GM18870 (cell line): ENCODE results near the gene EPN2.
"Not testable (repeated sequence)": the region's sequence is repeated elsewhere in the genome, so short reads cannot be mapped to it uniquely, and the experiment has no call there.

Experiments used
- ATAC-seq: cut with Tn5 transposase; IDR thresholded peaks from one replicate; pipeline ENCODE4 v1.9.1; 2021; ENCODE audit warnings: moderate library complexity; ENCODE audit not compliant: unreplicated experiment

EPN2 gene

DNA sequence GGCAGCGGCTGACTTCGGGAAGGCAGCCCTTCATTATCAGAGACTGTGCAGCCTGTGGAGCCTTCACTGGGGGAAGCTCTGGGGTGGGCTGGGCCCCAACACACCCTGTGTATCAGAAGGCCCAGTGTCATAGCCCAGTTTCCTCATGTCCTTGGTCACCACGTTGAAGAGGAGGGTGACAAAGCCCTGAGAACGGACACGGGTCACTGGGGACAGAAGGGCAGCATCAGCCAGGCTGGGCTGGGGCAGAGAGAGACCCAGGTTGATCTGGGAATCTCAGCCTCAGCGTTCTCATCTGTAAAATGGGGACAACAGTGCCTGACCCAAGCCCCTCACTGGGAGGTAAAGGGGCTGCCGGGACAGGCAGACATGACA is 106.1 kb downstream of the EPN2 start:
- ATAC-seq: no peak

DNA sequence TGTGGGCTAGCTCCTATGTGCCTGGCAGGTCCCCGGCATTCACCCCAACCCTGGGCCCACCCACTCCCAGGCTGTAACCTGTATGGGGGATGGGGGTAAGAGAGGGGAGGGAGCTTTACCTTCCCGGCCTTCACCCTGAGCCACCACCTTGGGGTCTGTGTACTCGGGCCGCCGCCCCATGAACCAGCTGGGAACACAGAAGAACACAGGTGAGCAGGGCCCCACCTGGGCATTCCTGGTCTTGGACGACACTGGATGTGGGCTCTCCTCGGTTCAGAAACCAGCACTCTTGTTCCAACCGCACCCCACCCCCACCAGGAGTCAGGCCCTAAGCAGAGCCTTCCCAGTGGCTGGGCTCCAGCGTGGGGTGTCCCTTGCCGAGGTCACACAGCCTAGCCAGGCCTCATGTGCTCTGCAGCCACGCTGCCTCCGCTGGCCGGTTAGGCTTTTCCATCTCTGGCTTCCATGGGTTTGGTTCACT is 106.5 kb downstream of the EPN2 start:
- no peak for ATAC-seq

DNA sequence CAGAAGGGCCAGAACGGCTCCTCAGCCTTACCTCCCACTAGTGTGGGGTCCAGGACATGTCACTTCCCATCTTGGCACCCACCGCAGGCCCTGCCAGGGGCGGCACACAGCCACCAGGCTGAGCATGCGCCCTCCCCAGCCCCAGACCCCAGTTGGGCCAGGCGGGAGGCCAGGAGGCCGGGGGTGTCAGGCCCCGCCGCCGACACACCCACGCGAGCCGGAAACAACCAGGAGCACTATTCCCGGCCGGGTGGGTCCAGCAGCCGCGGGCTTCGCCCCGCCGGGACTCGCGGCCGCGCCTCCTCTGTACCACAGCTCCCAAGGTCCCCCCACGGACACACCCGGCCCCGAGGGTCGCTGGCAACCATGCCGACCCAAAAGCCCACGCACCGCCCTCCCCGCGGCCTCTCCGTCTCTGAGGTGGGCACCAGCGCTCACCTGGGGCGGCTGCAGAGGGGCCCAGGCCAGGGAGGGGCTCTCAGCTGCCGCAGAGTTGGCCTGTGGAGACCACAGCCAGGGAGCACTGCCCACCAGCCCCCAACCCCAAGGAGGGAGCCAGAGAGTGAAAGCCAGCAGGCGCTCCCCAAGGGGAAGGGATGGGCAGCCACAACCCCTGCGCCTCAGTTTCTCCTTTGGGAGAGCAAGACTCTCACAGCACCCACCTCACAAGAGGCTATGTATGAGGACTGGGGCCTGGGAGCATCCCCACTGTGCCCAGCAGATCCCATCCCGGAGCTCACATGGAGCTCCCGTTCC is 107.3 kb downstream of the EPN2 start:
- no peak for ATAC-seq

DNA sequence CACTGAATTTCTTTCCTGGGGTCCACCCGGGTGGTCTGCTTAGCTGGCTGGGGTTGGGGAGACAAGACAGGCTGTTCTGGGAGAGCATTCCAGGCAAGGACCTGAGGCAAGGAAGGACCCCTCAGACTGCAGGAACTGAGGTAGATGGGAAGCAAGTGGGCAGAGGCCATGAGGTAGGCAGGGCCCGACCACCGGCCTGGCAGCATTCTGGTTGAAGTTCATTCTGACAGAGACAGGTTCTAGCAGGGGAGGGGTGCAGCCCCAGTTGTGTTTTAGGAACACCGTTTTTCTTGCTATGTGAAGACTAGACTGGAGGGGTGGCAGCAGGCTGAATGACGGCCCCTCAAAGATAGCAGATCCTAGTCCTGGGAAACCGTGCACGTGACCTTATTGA is 107.9 kb downstream of the EPN2 start:
- no peak for ATAC-seq

DNA sequence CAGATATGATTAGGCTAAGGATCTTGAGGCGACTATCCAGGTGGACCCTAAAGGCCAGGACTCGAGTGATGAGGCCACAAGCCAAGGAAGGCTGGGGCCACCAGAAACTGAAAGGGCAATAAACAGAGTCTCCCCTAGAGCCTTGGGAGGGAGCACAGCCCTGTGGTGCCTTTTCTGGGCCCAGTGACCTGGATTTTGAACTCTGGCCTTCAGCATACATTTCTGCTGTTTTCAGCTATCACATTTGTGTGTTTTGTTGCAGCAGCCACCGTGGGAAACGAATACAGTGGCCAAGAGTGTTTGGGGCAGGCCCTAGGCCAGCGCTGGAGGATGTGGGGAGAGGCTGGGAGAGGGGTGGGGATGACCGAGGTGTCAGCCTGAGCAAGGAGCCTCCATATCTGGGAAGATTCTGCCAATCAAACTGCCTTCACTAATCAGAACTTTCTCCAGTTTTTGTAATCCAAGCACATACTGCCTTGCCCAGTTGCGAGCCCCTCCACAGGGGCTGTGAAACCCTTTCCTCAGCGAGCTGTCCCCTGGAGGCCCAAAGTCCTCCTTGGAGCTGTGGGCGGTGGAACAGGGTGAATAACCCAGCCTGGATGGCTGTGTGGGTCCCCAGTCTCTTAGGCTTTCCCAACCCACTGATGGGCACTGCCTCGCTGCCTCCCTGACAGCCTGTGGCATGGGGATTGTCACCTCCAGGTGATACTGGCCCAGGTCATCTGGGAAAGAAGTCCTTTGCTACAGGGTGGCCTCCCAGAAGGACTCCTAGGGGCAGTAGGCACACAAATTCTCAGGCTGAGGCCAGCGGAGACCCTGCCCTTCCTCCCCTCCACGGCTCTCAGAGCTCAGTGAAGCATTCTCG is 108.6 kb downstream of the EPN2 start:
- no peak for ATAC-seq

DNA sequence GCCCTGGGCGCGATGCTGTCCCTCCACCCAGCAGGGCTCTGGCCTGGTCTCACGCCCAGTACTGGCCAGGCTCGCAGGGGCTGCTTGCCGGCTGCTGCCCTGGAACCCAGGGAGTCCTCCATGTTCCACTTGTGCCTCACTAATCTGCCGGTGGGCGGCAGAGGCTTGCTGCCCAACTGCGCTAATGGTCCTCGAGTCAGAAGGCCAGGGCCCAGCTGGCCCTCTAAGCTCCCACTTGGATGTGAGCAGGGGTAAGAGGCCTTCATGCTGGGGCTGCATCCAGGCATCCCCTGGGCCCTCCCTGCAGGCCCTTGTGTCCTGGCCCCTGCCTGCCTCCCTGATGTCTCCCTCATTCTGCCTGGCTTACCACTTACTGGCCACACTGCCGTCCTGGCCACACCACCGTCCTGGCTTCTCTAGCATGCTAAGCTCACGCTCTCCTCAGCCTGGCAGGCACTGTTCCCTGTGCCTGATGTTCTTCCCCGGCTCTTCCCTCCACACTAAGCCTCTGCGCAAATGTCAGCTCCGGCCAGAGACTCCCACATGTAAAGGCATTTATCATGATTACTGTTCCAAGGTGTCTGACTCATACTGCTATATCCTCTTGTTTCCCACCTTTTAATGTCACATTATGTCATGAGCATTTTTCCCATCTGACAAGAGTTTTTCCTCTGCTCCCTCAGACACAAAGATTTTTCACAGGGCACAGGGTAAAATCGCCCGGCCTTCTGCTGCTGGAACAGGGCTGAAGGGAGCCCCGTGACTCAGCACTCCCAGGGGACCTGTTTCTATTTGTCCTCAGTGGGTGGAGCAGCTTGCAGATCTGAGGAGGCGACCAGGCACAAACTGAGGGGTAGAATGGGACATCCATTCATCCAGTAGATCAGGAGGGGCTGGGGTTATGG is 109.4 kb downstream of the EPN2 start:
- ATAC-seq: no peak

DNA sequence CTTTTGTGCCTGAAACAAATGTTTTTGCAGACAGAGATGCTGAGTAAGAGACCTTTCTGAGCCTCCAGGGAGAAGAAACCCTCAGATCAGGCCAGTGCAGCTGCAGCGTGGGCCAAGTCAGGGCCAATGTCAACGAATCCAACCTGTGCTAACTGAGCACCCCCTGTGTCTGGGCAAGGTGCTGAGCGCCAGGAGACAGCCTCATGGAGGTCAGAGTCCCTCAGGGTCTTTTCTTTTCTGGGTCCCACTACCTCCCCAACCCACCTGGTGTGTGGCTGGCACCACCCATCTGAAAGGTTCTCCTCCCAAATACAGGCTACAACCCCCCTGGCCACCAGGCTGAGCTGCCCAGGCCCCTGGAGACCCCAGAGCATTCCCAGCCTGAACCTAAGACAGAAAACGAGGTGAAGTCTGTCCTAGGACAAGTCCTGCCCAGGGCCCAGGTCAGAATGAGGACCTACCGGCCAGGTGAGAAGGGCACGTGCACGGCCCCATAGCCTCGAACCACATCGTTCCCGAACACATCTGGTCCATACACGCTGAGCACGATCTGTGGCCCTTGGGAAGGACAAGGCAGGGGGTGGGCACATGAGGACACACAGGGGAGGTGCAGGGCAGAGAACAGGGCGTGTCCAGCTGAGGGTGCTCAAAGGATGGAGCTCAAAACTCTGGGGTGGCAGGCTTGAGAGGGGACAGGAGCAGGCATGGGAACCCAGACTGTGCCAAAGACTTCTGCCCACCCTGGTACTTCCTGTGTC is 110.3 kb downstream of the EPN2 start:
- no peak for ATAC-seq

DNA sequence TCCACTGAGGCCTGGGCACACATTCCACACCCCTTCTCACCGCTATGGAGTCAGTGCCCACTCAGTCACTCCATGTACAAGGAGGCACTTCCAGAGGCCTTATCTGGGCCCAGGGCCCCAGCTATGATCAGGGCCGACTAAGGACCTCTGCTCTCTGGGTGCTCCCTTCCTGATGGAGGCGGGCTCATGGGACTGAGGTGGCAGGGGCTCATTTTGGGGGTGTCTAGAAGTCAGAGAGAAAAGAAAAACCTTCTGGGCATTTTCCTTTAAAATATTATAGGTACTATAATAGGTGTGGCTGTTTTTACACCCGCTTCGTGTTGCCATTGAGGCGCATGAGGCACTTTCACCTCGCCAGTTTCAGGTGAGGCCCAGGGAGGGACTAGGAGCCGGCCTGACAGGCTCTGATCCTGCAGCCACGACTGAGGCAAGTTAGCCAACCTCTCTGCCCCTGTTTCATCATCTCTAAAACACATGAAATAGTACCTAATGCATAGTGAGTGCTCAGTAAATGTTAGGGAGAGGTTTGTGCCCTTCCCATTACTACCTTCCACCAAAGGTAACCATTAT is 111.0 kb downstream of the EPN2 start:
- no peak for ATAC-seq

DNA sequence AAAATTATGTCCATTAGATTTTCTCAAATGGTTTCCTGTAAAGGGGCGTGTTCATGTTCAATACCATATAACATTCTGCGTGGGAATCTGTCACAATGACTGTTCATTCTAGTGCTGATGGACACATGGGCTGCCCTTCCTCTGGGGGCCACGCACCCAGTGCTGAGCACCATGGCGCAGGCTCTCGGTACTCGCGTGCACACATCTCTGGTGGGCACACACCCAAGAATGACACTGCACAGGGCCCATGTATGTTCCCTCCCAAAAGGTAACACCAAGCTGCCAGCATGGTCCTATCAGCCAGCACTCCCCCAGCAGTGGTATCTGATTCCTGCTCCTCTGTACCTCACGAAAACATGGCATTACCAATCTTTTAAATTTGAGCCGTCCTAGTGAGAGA is 111.6 kb downstream of the EPN2 start:
- no peak for ATAC-seq

DNA sequence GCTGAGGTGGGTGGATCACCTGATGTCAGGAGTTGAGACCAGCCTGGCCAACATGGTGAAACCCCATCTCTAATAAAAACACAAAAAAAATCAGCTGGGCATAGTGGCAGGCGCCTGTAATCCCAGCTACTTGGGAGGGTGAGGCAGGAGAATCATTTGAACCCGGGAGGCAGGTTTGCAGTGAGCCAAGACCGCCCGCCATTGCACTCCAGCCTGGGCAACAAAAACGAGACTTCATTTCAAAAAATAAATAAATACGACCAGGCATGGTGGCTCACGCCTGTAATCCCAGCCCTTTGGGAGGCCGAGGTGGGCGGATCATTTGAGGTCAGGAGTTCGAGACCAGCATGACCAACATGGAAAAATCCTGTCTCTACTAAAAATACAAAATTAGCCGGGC is 116.2 kb downstream of the EPN2 start:
- not testable (repeated sequence) for ATAC-seq

DNA sequence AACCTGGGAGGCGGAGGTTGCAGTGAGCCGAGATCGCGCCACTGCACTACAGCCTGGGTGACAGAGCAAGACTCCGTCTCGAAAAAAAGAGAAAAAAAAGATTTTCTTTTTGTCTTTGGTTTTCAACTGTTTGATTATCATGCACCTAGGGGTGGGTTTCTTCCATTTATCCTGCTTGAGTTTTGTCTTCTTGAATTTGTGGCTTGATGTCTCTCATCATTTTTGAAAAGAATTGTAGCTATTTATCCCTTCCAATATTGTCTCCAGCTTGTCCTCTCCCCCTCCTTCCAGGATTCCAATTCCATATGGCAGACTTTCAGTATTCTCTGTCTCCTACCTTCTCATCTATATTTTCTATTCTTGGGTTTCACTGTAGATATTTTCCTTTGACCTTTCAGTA is 117.6 kb downstream of the EPN2 start:
- ATAC-seq: no peak

DNA sequence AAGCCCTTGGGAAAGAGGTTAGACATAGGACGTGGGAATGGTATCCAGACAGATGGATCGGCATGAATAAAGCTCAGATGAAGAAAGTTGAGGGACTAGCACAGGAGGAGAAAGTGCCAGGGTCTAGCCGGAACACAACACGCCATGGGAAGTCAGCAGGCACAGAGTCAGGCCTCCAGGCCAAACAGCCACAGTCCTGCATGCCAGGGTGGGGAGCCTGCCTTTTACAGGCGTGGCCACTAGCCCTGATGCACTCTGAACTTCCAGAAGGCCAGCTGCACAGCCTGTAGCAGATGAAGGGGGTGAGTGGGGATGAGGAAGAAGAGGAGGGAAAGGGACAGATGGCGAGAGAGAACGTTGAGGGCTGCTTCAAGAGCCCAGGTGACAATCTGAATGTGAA is 120.2 kb downstream of the EPN2 start:
- ATAC-seq: no peak

DNA sequence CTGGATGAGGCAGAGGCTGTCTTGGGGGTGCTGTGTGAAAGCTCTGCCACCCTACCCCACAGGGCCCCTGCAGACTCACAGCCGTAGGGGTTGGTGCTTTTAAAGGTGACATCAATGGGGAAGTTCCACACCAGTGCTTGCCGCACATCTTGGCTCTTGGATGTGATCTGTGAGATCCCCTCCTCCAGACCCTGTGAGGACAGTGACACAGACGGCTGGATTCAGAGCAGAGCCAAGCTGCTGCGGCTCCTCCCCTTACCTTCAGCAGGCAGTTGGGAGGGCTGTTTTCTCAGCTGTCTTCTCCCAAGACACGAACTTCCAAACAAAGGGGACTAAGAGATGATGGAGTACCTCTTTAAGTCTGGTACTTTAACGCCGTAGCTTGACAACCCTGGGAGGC is 120.6 kb downstream of the EPN2 start:
- no peak for ATAC-seq

DNA sequence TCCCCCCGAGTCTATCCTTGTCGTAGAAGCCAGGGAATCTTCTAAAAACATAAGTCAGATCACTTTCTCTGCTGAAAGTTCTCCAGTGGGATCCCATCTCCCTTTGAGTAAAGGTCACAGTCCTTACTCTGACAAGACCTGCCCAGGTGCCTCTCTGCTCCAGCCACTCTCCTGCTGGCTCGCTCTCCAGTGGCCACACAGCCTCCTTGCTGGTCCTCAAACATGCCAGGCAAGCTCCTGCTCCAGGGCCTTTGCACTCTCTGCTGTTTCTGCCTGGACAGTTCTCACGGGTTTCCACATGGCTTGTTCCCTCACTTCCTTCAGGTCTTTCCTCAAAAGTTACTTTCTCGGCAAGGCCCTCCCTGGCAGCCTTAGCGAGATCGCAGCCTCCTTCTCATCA is 122.0 kb downstream of the EPN2 start:
- ATAC-seq: no peak

DNA sequence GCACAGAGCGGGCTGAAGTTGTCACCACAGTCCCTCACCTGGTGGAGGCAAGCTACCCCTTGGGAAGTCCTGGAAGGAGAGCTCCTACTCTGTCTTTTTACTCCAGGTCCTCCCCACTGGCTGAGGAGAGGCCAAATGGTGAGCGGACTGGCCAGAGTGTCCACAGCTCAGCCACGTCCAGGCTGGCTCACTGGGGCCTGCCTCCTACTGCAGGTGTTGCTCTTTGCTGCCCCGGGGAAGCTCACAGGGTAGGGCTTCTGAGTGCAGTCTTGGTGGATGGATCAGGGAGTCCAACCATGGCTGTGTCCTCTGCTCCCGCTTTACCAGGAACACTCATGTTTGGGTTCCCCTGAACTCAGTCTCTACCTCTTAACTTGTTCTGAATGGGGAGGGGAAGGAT is 122.7 kb downstream of the EPN2 start:
- ATAC-seq: no peak

DNA sequence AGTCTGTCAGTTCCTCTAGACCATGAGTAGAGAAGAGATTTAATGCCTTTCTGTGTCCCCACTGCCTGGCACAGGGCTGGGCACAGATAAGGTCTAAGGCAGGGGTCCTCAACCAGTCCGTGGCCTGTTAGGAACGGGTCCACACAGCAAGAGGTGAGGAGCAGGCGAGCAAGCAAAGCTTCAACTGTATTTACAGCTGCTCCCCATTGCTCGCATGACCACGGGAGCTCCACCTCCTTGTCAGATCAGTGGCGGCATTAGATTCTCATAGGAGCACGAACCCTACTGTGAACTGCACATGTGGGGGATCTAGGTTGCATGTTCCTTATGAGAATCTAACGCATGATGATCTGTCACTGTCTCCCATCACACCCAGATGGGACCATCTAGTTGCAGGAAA is 123.6 kb downstream of the EPN2 start:
- no peak for ATAC-seq

DNA sequence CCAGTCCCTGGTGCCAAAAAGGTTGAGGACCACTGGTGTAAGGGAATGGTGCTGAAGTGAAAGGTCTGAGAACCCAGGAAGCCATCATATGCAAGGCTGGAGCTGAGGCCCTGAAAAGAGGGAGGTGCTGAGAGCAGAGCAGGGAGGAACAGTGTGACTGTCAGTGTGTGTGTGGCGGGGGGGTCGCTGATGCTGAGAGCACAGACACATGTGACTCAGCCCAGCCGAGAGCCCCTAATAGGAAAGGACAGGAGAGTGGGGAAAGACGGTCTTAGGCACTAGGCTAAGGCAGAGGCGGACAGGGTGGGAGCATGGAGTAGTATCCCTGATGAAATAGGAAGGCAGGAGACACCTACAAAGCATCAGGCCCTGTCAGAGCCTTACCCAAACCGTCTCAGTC is 124.2 kb downstream of the EPN2 start:
- ATAC-seq: no peak

DNA sequence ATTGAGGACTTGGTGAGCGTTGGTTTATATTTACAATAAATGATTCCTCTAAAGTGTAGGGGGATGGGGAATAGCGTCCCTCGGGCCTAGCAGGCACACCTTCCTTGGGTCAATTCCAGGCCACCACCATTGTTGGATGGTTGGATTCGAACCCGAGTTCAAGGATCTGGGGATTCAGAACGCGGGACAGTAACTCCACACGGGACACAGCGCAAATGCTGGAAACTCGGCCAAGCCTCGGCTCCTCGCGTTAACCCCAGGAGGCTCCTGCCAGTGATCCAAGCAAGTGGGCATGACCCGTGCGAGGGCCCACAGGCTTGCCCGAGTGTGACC is 124.7 kb downstream of the EPN2 start:
- no peak for ATAC-seq

DNA sequence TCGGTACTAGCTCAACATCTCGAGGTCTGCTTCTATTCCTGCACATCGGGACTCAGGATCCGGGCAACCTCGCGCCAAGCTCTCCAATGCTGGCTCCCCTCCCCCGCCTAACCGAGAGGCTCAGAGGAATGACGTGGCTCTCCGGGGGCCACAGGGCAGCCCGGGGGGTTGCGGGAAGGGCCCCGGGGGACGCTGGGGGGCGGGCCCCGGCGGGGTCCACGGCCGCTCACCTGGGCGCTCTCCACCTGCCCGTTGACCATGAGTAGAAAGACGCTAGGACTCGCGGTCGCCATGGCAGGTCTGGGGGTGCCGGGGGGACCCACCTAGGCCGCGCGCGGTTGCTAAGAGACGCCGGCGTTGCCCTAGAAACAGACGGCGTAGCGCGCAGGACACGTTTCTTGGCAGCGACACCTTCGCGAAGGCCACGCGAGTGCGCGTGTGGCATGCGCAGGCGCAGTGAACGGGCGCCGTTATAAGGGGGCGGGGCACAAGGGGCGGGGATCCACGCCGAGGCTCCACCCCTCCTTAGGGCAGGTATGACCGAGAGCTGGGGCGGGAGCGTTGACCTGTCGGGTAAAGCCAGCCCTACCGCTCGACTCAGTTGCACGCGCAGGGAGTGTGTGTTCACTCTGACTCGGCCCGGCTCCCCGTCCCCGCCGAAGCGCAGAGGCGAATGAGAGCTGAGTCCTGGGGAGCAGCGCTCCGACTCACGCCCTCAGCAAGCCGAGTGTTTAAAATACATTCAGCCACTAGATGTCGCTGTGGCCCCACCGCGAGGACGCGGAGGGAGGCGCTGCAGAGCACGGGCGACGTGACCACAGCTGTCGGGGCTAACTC is 125.3 kb downstream of the EPN2 start, which contains the start of gene B9D1:
TSS of gene B9D1 (minus strand) at position 447 of the 837 bp plus-strand sequence. CDS start at position 293, 154 bp downstream.
- peak; percentile 85 for ATAC-seq
